ENCODE measurements around the gene CD63. TPM values are rescaled to one million over a fixed set of nuclear protein-coding genes. Genes with fewer than 3 reads are reported as not detected.

Gene CD63
- total and polyA plus RNA-seq, 12 donors: 565 to 2,861 (median 793) TPM

DNA sequence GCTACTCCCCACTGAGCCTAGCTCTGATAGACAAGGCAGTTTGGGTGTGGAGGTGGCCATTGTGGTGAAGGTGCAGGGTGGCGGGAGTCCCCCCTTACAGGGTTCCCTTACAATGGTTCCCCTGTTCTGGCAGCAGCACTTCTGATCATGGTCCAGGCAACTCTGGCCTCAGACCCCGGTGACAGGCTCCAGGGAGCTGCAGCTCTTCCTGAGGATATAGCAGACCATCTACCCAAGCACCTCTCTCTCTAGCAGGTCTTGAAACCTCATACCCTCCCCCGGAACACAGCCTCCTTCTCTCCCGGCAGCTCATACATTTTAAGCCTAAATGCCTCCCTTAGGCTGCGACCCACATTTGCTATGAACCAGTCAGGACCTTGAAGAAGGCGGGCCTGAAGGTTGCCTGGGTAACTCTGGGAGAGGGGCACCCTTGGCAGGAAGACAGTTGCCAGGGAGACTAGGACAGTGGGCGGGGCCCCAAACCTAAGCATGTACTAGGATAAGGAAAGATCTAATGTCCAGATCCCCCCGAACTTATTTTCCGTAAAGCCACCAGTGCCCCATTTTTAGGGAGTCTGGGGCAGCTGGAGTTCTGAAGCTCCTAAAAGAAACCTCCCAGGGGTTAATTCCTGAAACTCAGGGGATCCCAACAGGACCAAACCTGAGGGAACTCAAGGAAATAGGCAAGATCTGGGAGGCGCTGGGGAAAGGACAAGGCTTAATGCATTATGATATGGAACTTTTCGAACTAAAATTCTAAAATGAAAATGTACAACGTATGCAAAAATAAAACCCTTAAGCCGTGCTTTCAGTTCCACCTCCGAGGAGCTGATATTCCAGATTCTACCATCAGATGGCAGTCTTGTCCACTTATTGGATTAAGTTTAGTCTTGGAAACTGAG lies 9.6 kb upstream of the CD63 start:
- WGBS, 2 donors: 1 to 3% methylated on average over 14 of the region's 14 CpGs
- Histone ChIP-seq H3K27me3 (no peaks in the 10 kb centered on the region), H3K27ac (peak overlapping the region in 9 of 10 donors; percentile 17 to 84 (median 70)), H3K4me1 (peaks cover 8 to 27% (median 21%) of the 10 kb centered on the region in 9 donors), H3K36me3 (no peaks in the 10 kb centered on the region), H3K4me3 (peak overlapping the region in 9 of 10 donors; percentile 34 to 65 (median 61)), H3K9me3 (no peaks in the 10 kb centered on the region)
- ATAC-seq (peak; percentile 66 to 86 (median 77)), DNase-seq (peak; percentile 75 to 88)
- intact Hi-C loops (cut with DNase I): loop anchor here in 9 of 10 donors (1.0 to 10.0 kb wide), 14 partner anchors 56 to 376 kb away; partner anchors contain the start of genes DGKA (in 1 of the 9), ORMDL2 (in 1 of the 9), RPL41 (in 1 of the 9) and RPS26 (in 1 of the 9)
- TF ChIP-seq, protein P1, sequence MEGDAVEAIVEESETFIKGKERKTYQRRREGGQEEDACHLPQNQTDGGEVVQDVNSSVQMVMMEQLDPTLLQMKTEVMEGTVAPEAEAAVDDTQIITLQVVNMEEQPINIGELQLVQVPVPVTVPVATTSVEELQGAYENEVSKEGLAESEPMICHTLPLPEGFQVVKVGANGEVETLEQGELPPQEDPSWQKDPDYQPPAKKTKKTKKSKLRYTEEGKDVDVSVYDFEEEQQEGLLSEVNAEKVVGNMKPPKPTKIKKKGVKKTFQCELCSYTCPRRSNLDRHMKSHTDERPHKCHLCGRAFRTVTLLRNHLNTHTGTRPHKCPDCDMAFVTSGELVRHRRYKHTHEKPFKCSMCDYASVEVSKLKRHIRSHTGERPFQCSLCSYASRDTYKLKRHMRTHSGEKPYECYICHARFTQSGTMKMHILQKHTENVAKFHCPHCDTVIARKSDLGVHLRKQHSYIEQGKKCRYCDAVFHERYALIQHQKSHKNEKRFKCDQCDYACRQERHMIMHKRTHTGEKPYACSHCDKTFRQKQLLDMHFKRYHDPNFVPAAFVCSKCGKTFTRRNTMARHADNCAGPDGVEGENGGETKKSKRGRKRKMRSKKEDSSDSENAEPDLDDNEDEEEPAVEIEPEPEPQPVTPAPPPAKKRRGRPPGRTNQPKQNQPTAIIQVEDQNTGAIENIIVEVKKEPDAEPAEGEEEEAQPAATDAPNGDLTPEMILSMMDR (IDR thresholded peaks at IDR 0.05): peak; percentile 71 to 91 (median 89)

GRCh38 chr12:55737581-55738122 lies 8.8 kb upstream of the CD63 start:
- Histone ChIP-seq H3K4me3 (peak overlapping the region in 7 of 10 donors; percentile 34 to 65 (median 61)), H3K9me3 (no peaks in the 10 kb centered on the region), H3K36me3 (no peaks in the 10 kb centered on the region), H3K27me3 (no peaks in the 10 kb centered on the region), H3K27ac (peak overlapping the region in 9 of 10 donors; percentile 17 to 84 (median 70)), H3K4me1 (peaks cover 8 to 26% (median 21%) of the 10 kb centered on the region in 9 donors)
- DNase-seq (no peak), ATAC-seq (peak; percentile 2 to 40 (median 14))
- intact Hi-C loops (cut with DNase I): loop anchor here in 9 of 10 donors (1.0 to 10.0 kb wide), 15 partner anchors 55 to 377 kb away; partner anchors contain the start of genes DGKA (in 1 of the 9), ORMDL2 (in 1 of the 9), RPL41 (in 1 of the 9) and RPS26 (in 1 of the 9)
- WGBS, 2 donors: 6 to 8% methylated on average over 4 of the region's 4 CpGs
- TF ChIP-seq, protein P1 (IDR thresholded peaks at IDR 0.05): no peak

DNA sequence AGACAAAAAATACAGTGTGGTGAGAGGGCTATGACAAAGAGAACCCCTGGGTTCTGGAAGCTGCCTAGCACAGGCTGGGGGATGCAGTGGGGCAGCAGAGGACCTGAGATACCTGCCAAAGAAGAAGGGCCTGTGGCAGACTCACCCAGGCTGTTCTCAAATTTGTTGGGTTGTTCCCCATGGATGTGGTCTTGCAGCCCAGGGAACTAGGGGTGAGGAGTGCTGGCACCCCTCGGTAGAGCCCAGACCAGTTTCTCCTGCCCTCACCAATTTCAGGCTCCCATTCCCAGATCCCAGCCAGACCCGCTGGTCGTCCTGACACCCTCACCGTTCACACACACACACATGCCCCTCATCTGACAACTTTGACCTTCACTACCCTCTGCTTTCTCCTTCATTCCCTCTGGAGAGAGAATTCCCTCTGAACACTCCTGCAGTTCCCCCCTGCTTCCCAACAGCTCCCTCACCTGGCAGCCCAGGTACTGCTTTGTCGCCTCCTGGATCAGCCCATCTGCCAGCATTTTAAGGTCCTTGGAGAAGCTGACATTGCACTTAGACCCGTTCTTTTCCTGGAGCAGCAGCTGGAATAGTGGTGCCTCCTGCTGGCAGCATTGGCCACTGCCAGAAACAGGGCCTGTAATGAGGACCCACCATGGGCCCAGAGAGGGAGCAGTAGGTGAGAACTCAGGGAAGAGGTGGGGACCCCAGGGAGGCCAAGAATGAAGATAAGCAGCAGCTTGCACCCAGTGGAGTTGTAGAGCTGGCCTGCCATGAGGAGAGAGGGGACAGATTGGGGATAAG lies 8.2 kb upstream of the CD63 start:
- peaks cover 8 to 25% (median 20%) of the 10 kb centered on the region in 9 donors for H3K4me1 ChIP-seq
- intact Hi-C loops (cut with DNase I): loop anchor here in 8 of 10 donors (2.0 to 10.0 kb wide), 11 partner anchors 55 to 378 kb away; partner anchors contain the start of genes DGKA (in 1 of the 8), ORMDL2 (in 1 of the 8), RPL41 (in 1 of the 8) and RPS26 (in 1 of the 8)
- no peaks in the 10 kb centered on the region for H3K36me3 ChIP-seq
- DNase-seq: peak; percentile 70 to 72
- H3K27ac ChIP-seq: peak overlapping the region in 7 of 10 donors; percentile 9 to 80 (median 24)
- TF ChIP-seq, protein P1 (IDR thresholded peaks at IDR 0.05): peak in 8 of 9 donors; percentile 62 to 87 (median 73)
- 26 to 30% methylated on average over 6 of the region's 6 CpGs for WGBS, 2 donors
- H3K9me3 ChIP-seq: no peaks in the 10 kb centered on the region
- H3K27me3 ChIP-seq: no peaks in the 10 kb centered on the region
- no peak overlapping the region for H3K4me3 ChIP-seq
- peak; percentile 41 to 75 (median 68) for ATAC-seq
